Measurements from ENCODE around the gene SSTR3.

- TF ChIP-seq CTCF (IDR thresholded peaks at IDR 0.05) (no peak), POLR2A (IDR thresholded peaks at IDR 0.05; ENCODE audit: low read depth) (no peak), EP300 (IDR thresholded peaks at IDR 0.05) (no peak)
These were observed 42.6 kb upstream of the SSTR3 start for GRCh38 chr22:37254867-37255233.
